ENCODE results near the gene POC1A. TPM values are rescaled to one million over a fixed set of nuclear protein-coding genes. Genes with fewer than 3 reads are reported as not detected.

Gene POC1A
- total and polyA plus RNA-seq, 2 of the 4 experiments (the other 2 are of a cell fraction) = 10.6 to 11.5 TPM

GRCh38 chr3:52030714-52031310 lies 123.4 kb downstream of the POC1A start:
- Histone ChIP-seq H2BK20ac (ENCODE audit: low read depth, low read length) (no peak overlapping the region), H2AFZ (replicated peaks; ENCODE audit: low read length, poor library complexity) (no peak overlapping the region), H3K27me3 (ENCODE audit: control insufficient read depth, insufficient read depth, low read length) (no peaks in the 10 kb centered on the region; the same call in 1 of the 2 replicates), H3K23ac (ENCODE audit: low read depth, low read length) (no peak overlapping the region), H3K14ac (replicated peaks; ENCODE audit: low read depth, low read length) (no peak overlapping the region), H4K5ac (ENCODE audit: low read depth, low read length) (no peak overlapping the region), H3K9me3 (ENCODE audit: control insufficient read depth, insufficient read depth, low read length) (no peaks in the 10 kb centered on the region), H3K4me2 (ENCODE audit: low read depth, low read length) (no peak overlapping the region), H2AK5ac (ENCODE audit: low read depth, low read length) (no peak overlapping the region), H4K8ac (ENCODE audit: low read depth in 2 of 2, low read length in 2 of 2) (no peak overlapping the region), H3K36me3 (ENCODE audit: control insufficient read depth, insufficient read depth, low read length) (no peaks in the 10 kb centered on the region), H3K4me3 (ENCODE audit: insufficient read depth, low read depth, low read length) (no peak overlapping the region), H3K9ac (ENCODE audit: low read depth, low read length) (no peak overlapping the region), H3K27ac (ENCODE audit: insufficient read depth, low read length) (no peak overlapping the region), H4K91ac (ENCODE audit: insufficient read depth, low read depth, low read length) (no peak overlapping the region), H2BK15ac (ENCODE audit: low read depth, low read length) (no peak overlapping the region), H2BK5ac (ENCODE audit: low read depth, low read length, poor library complexity, severe bottlenecking) (no peak overlapping the region), H3K9me1 (ENCODE audit: insufficient read depth, low read length) (no peaks in the 10 kb centered on the region), H3K4me1 (ENCODE audit: control insufficient read depth, insufficient read depth, low read length) (no peaks in the 10 kb centered on the region), H3K56ac (ENCODE audit: extremely low read depth, insufficient read depth, low read length) (no peak overlapping the region), H2BK120ac (ENCODE audit: low read depth, low read length) (no peak overlapping the region), H3K79me1 (ENCODE audit: low read depth in 1 of 2, low read length in 2 of 2) (no peaks in the 10 kb centered on the region), H3K18ac (ENCODE audit: low read depth, low read length) (no peak overlapping the region), H2AK9ac (replicated peaks; ENCODE audit: low read depth, low read length, poor library complexity) (no peak overlapping the region), H3K4ac (ENCODE audit: low read depth, low read length) (no peak overlapping the region), H4K20me1 (ENCODE audit: insufficient read depth, low read length) (no peaks in the 10 kb centered on the region)
- ChIA-PET CTCF (interaction anchor here (0.7 kb wide), 1 partner anchor 162 kb away, joined by 3 read pairs; no protein-coding TSS in a partner anchor), POLR2A (ENCODE audit: unreplicated experiment) (no interaction called here)
- DNase-seq (no peak), ATAC-seq (ENCODE audit: low read depth) (no peak)
- BruUV-seq (replicated peaks) = no TSS peak
- dilution Hi-C loops (cut with HindIII; ENCODE audit: low sequenced_read_pairs, unreplicated experiment) (no loop called here), intact Hi-C loops (cut with micrococcal nuclease) (no loop called here), in situ Hi-C loops (cut with MboI; ENCODE audit: low sequenced_read_pairs) (no loop called here)
- 92% methylated on average over 4 of the region's 11 CpGs; no CpG with 5 or more reads in 1 of the 2 experiments for WGBS, 2 experiments (ENCODE audit: extremely low coverage in 2 of 2, insufficient read length in 1 of 2)
- TF ChIP-seq RFX5 (IDR thresholded peaks at IDR 0.05; ENCODE audit: low read depth, low read length) (no peak), MXI1 (IDR thresholded peaks at IDR 0.05; ENCODE audit: borderline replicate concordance, low read depth, low read length) (no peak), FOS (IDR thresholded peaks at IDR 0.05; ENCODE audit: low read depth, low read length) (no peak), NFE2L2 (IDR thresholded peaks at IDR 0.05; ENCODE audit: low read depth, low read length) (no peak), CHD1 (IDR thresholded peaks at IDR 0.05; ENCODE audit: low read depth, low read length) (no peak), USF2 (IDR thresholded peaks at IDR 0.05; ENCODE audit: low read depth, low read length) (no peak), RAD21 (IDR thresholded peaks at IDR 0.05; ENCODE audit: low read length) (no peak), BHLHE40 (IDR thresholded peaks at IDR 0.05; ENCODE audit: low read depth, low read length) (no peak), MAFK (IDR thresholded peaks at IDR 0.05; ENCODE audit: low read depth, low read length) (no peak), ELK1 (IDR thresholded peaks at IDR 0.05; ENCODE audit: borderline replicate concordance, low read depth, low read length) (no peak), CEBPB (IDR thresholded peaks at IDR 0.05; ENCODE audit: low read depth, low read length) (no peak), CTCF (conservative IDR thresholded peaks at IDR 0.05; ENCODE audit: low read depth, low read length) (no peak)

Measured in IMR-90 (cell line).